Right lung (tissue), 10 donors: Measurements from ENCODE around the gene FAP. TPM values are rescaled to one million over a fixed set of nuclear protein-coding genes. Genes with fewer than 3 reads are reported as not detected.

Experiments
- DNase-seq, 2 donors: peaks; one replicate each; pipeline ENCODE4 v3.0.0-alpha.2; 2013
- long read RNA-seq, 8 donors: transcript quantifications; one replicate each; lab custom pipeline, GENCODE V29; 2026
- polyA plus RNA-seq, 5 donors: library from polyadenylated mRNA; unstranded; fragments of 120-200 nt; gene quantifications; one replicate each; pipeline versions ENCODE4 v1.2.1 to v1.2.3, GENCODE V29; 2013; ENCODE audit warnings: inconsistent platforms in 1 of 5, low replicate concordance in 1 of 5; ENCODE audit not compliant: insufficient read length in 5 of 5, insufficient read depth in 1 of 5

Gene FAP, protein sequence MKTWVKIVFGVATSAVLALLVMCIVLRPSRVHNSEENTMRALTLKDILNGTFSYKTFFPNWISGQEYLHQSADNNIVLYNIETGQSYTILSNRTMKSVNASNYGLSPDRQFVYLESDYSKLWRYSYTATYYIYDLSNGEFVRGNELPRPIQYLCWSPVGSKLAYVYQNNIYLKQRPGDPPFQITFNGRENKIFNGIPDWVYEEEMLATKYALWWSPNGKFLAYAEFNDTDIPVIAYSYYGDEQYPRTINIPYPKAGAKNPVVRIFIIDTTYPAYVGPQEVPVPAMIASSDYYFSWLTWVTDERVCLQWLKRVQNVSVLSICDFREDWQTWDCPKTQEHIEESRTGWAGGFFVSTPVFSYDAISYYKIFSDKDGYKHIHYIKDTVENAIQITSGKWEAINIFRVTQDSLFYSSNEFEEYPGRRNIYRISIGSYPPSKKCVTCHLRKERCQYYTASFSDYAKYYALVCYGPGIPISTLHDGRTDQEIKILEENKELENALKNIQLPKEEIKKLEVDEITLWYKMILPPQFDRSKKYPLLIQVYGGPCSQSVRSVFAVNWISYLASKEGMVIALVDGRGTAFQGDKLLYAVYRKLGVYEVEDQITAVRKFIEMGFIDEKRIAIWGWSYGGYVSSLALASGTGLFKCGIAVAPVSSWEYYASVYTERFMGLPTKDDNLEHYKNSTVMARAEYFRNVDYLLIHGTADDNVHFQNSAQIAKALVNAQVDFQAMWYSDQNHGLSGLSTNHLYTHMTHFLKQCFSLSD
- 10 to 100 TPM; 17.1 to 51.6 (median 32.5) TPM for polyA plus RNA-seq
- long read RNA-seq, donor 1, partial matches to known transcripts: 0 of 3 reads
- long read RNA-seq, donor 1, other reads (novel, unspliced or antisense): 0 of 3 reads
- long read RNA-seq, donor 2, partial matches to known transcripts: 0 of 3 reads
- long read RNA-seq, donor 2, other reads (novel, unspliced or antisense): 0 of 3 reads
- long read RNA-seq, donor 3, partial matches to known transcripts: 6 of 9 reads
- long read RNA-seq, donor 3, other reads (novel, unspliced or antisense): 0 of 9 reads
- long read RNA-seq, donor 4, partial matches to known transcripts: 0 of 2 reads
- long read RNA-seq, donor 4, other reads (novel, unspliced or antisense): 0 of 2 reads
- long read RNA-seq, donor 5, partial matches to known transcripts: 5 of 7 reads
- long read RNA-seq, donor 5, other reads (novel, unspliced or antisense): 0 of 7 reads
- long read RNA-seq, donor 6, partial matches to known transcripts: 0 of 3 reads
- long read RNA-seq, donor 6, other reads (novel, unspliced or antisense): 0 of 3 reads
- long read RNA-seq, donor 7: 0 reads
- long read RNA-seq, donor 8: 0 reads

DNA sequence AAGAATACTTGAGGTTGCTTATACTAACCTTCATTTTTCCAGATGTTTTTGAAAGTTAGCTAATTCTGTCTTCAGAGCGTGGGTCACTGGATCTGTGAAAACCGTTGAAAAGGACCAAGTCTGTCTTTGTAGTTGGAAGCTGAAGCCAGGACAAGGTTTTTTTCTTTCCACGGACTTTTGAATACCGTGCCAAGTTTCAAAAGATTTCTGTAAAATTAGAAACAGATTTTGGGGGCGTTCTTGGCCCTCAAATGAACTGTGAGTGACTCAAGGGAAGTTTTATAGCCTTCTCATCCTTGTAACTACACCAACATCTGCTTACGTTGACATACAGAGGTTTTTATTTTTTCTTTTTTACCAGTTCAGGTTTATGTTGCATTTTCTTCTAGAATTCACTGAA lies at the start of gene FAP:
FAP (minus strand) TSS at position 152 of the 400 bp plus-strand sequence; CDS start at position 34, 118 bp downstream.
- peak; percentile 51 to 62 for DNase-seq

DNA sequence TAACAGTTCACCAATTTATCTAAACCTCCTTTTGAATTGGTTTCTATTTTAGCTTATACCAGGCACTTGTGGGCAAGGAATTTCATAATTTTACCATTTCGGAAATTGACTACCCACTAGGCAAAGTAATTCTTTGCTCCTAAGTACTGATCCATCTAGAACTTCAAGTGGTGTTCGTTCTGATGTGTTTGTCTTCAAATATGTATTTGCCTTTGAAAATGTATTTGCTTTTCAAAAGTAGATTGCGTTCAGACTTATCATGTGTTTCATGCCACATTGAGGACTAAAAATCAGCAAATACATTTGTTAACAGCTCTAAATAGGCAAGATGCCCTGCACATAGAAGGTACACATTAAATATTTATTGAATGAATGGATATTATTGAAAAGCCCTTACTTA lies 48.5 kb upstream of the FAP start:
- DNase-seq: no peak

DNA sequence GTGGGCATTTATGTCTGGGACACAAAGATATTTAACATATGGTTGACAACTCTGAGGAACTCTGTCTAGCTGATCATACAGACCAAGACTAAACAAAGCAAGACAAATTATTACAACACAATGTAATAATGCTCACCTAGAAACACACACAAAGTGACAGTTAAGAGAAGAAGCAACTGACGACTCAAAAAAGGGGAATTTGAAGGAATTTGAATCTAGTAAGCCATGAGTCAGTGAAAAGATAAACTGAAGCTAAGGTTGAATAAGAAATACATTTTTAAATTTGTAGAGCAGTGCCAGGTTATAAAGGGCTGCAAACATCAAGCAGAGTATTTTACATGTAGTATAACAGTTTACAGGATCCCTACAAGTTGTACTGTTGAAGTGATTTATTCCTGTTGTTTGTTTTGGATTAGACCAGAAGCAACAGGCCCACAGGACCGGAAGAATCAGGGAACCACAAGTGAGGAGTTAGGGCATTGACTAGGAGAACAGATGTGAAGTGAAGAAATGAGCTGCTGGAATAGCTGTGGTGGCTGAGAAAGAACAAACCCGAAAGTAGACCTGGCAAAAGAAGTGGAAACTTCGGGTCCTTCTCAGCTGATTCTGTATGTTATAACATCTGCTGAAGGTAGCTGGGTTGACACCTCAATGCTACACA lies 39.6 kb upstream of the FAP start:
- no peak for DNase-seq

DNA sequence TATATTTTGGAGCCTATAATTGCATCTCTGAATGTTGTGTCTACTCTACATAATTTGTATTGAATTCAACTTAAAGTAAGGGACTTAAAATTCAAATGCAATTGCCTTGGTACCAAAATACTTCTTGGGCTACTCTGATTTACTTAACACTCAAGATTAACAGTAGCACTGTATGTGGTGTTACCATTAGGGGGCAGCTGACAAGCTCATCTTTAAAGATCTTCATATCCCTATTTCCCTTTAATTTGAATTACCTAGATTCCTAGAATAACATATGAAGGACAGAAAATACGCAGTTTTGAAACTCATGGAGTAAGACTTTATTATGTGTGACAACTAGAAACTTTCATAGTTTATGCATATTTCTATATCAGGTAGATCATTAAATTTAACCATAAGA lies 37.4 kb upstream of the FAP start:
- no peak for DNase-seq

DNA sequence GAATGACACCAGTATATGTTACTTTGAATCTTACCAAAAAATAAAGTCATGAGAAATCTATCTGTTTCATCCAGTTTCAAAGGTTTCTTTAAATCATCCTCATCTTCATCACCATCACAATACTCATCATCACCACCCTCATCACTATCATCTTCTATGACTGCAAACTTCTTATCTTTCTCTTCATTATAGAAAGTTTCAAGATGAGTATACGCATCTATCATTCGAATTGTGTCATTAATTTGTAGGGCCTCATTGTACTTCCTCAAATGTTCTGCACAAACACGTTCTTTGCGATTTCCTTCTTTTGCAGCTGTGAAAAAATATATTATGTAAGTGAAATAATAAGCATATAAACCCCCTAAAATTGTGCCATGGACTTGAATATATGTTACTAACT lies 34.1 kb upstream of the FAP start:
- no peak for DNase-seq

DNA sequence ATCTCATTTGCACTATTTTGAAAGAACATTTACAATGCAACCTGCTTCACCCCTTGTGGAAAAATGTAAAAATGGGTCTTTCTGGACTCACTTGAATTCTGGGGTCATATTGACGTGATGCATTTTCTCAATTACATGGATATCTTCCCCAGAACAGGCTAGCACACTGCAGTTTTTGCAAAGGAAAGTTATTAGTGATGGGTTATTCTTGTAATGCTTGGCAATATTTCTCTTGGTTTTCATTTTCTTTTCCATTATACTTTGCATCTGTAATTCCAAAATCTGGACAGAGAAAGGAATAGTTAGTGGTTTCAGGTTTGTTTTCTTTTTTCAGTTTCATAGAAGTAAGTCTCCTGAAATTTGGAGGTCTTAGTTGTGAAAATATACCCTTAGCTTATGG lies 24.8 kb upstream of the FAP start:
- no peak for DNase-seq

DNA sequence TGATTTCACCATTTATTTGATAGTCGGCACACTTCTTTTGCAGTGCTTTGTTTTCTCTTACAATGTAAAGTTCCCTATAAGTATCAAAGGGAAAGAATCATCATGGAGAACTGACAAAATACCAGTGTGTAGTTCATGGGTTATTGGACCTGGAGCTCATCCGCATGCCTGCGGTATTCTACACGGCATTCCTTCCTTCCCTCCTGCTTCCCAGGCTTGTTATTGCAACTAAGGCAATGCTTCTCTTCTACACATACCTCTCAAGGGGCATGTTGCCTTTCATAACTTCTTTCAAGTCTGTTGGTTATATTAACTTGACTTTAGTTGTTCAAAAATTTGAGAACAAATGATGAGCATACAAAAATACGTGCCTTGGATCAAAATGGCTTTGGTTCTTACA lies 24.3 kb upstream of the FAP start:
- no peak for DNase-seq

DNA sequence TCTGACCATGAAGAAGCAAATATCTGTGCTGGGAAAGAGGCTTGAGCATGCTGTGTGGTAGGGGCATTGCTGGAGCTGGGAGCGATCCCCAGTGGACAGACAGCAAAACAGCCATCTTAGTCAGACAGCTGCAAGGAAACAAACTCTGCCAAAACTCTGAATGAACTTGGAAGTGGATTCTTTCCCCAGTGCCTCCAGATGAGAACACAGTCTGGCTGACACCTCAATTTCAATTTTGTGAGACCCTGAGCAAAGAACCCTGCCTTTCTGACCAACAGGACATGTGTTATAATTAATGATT lies 23.2 kb upstream of the FAP start:
- DNase-seq: no peak

DNA sequence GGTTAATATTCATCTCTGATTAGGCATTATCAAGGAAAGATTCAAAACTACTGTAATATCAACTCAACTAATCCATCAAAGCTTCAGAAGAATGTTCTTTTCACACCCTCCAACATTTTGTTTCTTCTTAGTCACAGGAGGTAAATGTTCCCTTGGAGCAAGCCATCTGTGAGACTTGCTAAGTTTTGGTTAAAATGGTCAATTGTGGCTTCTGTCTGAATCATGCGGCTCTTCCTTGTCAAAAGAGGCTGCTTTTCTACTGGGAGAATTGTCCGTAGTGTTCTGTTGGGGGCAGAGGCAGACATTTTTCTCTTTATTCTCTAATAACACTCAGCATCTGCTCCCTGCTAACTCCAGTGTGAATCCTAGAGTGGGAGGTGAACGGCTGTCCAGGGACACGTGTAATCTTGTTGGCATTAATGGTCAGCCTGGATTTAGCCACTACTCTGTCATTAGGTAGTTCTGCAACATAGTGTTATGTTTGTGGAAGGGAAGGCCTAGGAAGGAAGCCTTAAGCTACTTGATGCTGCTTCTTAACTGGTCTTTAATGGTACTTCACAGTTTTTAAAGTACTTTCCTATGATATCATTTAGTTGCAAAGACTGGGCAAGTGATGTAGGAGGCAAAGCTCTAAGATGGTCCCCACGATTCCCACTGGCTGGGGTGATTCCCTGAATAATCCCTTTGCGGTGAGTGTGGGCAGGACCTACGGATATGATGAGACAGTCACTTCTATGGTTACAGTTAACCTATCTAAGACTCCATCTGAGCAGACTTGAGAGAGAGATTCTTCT lies 22.6 kb upstream of the FAP start:
- no peak for DNase-seq

DNA sequence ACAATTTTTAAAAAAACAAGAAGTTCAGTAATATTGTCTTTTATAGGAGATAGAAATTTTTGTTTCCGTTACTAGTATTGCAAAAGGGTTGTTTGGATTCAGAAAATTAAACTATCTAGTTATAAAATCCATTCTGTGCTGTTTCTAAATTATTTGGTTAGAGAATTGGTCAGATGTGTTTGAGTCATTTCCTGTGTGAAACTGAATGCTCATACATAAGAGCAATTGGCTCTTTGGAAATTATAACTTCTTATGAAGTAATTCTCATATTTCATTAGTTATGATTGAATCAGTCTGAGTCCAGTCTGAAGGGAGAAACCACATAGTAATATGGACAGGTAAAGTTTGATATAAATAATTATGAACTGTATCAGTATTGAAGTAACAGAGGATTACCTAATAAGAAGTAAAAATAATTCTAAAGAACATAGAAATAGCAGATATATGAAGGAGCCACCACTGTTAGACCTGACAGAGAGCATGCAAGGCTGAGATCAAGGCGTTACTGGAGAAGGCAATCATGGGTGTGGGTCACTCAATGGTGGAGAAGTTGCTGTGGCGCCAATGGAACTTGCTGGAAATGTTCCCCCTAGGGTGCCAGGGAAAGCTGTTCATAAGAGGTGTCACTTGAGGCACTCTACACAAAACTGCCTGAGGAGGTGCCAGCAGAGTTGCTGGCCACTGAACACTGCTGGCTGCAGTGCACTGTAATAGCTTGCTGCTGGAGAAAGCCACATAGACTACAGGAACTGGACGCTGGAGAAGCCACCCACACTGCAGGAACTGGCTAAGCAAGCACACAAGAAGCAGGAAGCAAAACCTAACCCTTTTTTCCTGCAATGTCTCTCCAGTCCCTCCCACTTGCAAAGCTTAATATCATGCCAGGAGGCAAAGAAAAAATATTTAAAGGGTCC lies 18.0 kb upstream of the FAP start:
- DNase-seq: peak in 1 of 2 donors; percentile 21

DNA sequence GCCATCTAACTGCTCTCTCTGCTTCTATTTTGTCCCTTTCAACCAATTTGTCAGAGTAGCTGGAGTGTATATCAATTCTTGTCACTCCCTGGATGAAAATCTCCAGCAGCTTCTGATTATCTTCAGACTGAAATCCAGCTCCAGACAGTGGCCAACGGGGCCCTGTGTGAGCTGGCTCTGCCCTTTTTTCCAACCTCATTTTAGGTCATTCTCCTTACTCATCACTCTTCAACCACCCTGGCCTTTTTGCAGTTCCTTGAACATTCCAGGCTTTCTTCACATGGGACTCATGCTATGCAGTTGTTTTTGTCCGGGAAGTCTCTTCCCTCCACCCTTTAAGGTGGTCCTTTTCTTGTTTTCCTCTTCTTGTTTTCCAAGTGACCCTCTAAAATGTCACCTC lies 15.4 kb upstream of the FAP start:
- DNase-seq: no peak

DNA sequence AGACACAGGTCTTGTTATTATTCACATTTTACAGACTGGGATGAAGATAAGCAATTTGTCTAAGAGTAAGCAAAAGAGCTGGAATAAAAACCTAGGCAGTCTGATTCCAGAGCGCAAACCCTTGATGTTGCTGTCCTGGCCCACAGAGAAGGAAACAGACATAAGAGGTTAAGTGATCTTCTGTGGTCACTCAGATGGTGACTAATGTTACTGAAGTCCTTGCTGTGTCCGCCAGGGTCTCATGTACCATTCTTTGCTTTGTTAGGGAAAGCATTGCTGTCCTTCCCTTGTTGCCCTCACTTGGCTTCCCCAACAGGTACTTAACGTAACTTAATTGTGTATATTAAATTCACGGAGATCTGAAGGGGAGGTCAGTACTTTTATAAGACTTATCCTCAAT lies 14.9 kb upstream of the FAP start:
- DNase-seq: no peak

DNA sequence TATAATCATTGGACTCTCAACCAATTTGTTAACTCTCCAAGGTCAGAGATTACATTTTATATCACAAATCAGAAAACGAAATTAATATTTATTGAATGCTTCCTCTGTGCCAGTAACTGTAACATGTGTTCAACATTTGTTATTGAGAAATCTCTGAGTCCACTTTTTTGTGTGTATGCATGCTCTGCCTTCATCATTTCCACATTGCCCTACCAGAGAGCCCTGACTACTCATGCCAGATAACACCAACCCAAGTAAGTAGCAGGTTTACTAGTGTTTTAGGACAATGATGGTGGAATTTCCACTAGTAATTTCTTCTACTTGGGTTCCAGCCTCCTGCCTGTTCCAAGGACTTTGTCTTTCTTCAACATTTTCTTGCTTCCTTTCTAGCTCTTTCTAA lies 14.2 kb upstream of the FAP start:
- no peak for DNase-seq

DNA sequence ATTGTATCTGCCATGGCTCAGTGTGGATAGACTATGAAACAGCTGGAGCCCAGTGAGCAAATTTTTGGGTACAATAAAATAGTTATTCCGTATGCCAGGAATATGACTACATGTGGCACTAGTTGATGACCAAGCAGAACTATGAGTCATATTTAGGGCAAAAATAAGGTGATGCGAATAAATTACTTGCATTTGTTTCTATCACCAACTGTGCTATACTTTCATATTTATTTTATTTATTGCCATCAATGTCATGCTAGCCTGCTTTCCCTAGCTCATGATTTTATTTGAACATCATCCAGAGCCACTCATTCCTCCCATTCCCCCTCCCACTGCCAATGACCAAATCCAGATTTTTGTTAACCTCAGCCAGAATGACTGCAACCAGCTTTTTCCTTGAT lies 13.3 kb upstream of the FAP start:
- DNase-seq: peak; percentile 54 to 60

DNA sequence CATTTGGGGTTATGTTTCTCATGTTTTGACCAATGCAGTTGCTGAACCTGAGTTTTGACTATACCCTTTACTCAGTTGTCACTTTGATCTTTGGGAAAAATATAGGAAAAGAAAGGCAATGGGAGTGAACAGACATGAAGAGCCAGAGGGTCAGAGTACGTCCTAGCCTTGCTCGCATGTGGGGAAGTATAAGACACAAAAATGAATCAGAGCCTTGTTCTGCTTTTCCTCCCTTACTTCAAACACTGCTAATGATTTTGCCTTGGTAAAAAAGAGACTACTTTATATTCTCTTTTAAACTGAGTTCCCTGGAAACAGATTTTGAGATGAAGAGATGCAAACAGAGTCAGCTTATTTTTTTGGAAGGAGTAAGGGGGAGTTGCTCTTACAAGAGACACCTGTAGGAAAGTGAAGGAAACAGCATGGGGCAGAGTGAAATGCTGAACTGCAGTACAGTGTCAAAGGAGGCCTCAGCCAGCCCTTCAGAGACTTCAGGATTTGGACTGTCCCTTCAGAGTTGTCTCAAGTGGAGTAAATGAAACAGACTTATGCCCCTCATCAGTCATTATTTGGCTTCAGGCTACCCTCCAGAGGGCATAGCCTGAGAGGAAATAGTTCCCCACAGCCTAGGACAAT lies 11.1 kb upstream of the FAP start:
- no peak for DNase-seq

DNA sequence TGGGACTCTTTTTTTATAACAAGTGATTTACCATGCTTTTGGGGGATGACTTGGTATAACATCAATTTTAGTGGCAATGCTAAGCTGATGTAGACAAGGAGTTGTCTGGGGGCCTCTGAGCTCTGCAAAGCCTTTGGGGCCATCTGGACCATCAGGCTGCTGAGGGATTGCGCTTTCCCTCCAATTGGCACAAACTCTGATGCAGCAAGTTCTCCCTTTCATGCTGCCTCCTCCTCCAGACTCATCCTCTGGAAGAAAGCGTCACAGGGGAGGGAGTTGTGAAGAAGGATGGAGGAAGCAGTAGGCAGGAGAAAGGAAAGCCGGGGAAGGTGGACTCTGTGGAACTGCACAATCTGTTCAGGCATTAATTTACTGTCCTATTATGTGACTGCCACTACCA lies 10.2 kb upstream of the FAP start:
- DNase-seq: no peak

DNA sequence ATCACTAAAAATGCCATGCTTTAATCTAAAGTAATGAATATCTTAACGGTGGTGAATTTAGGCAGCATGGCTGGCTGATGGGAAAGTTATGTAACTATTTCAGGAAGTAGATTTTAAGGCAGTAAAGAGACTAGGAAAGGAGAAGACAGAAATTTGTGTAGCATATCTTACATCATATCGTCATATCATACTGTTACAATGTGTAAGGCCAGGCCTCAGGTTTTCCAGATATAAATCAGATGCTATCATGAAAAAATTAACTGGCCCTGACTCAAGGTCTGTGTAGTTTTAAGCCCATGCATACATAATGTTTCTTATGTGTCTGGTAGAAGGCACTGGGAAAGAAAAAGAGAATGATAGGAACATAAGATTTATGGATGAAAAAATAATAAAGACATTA lies 8.9 kb upstream of the FAP start:
- no peak for DNase-seq

DNA sequence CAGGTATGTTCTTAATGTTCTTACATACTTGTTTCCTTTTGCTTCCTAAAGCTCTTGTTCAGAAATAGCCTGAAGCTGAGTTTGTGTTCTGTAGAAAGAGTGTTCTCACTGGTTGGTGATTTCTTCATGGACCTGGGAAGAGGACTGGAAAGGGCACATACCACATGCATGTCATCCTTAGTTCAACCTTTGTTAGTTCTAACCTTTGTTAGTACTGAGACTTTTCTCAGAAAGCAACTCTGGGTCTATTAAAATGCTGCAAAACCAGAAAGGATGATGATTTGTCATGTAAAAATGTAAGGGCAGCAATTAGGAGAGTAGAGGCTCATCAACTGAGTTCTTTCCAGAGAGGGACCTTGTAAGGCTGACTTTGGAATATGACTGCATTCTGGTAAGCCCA lies 2.5 kb upstream of the FAP start:
- no peak for DNase-seq

DNA sequence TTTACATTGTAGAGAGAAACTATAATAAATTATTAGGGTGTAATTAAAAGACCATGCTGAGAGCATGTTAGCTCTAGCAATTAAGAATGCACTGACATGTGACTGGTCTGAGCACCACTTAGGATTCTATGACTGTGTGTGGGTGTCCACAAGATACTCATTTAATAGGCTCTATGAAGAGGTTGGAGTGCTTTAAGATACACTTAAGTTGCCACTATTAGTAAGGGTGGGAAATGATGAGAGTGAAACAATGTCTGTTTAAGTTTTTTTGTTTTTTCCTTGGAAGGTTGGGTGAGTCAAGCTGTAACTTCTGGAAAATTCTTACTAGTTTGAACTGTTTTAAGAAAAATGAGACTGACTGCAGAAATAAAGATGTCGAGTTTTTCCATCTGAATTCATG lies 1.8 kb upstream of the FAP start:
- DNase-seq: no peak
